HCEC 1CT (cell line): ENCODE results near the gene ASTN2.

ENCODE experiments used
- DNase-seq: peaks from one replicate; pipeline ENCODE4 v3.0.0-alpha.2; 2017

ASTN2 gene

GRCh38 chr9:117156144-117156688 lies 258.6 kb downstream of the ASTN2 start:
- no peak for DNase-seq

GRCh38 chr9:117153021-117153420 lies 261.8 kb downstream of the ASTN2 start:
- DNase-seq = no peak

GRCh38 chr9:117151716-117152115 lies 263.1 kb downstream of the ASTN2 start:
- no peak for DNase-seq

GRCh38 chr9:117149996-117150395 lies 264.9 kb downstream of the ASTN2 start:
- no peak for DNase-seq

DNA sequence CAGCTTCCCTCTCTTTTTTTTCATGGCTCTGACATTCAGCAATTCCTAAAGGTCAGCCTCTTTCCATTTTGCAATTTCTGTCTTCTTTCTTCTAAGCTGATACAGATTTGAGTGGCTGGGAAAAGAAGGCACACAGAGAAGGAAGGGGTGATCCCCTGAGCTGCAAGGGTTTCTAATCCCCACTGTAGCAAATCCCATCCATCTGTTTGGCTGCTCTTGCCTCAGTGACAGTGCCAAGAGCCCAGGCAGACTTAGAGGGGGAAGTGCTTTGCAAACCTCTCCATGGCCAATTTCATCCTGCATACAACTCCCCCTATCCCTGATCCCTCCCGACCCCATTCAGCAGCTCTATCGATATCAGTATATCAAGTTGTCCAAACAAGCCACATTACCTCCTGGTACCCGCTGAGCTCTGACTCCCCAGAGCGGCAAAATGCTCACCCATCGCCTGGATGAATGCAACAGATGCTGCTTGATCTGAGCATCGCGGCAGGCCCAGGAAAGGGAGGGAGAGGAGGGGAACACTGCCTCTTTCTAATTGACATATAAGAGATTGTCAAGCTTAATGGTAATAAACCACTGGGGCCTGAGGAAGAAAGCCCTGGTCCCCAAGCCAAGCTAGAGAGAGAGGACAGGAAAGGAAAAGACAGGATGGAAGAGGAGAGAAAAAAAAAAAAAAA lies 268.9 kb downstream of the ASTN2 start:
- no peak for DNase-seq

- DNase-seq = no peak
Measured at GRCh38 chr9:117145081-117145480, 269.8 kb downstream of the ASTN2 start.

- DNase-seq = no peak
Measured at GRCh38 chr9:117138231-117138630, 276.6 kb downstream of the ASTN2 start.

GRCh38 chr9:117136461-117136860 lies 278.4 kb downstream of the ASTN2 start:
- DNase-seq = no peak

DNA sequence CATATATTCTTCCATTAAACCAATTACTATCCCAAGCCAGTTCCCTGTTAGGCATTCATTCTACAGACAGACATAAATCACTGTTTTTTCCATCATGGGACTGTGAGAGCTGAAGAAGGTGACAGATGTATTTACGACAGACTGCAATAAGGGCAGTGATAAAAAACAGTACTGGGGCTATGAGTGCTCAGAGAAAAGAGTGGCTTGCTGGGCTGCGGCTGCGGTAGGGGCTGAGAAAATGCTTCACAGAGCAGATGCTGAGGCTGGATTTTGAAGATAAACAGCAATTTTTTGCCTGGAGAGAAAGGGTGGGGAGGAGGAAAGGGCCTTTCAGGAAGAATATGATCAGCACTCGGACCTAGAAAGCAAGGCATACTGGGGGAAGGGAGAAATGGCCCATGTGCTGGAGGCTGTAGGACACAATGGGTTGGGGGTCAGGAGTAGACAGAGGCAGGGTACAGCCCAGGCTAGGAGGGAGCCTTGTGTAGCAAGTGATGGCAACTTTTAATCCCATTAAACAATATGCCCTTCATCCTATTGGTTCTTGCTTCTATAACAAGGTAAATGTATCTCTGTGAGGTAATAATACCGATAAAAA lies 279.3 kb downstream of the ASTN2 start:
- no peak for DNase-seq

GRCh38 chr9:117134826-117135500 lies 279.9 kb downstream of the ASTN2 start:
- no peak for DNase-seq

DNA sequence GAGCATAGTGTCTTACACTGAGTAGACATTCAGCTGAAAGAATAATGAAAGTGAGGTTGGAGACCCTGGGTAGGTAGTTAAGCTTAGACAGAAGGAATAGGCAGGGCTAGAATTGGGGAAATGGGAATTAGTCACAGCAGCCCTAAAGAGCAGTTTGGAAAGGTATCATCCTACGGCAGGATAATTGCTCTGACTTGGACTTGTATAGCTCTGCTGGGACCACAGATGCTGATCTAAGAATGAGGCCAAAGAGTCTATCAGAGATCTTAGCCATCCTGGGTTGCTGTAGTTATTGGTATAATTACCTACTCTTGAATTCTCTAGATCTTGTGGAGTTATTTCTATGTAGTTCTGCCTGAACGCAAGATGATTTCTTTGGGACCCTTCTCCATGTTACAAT lies 288.0 kb downstream of the ASTN2 start:
- no peak for DNase-seq

DNA sequence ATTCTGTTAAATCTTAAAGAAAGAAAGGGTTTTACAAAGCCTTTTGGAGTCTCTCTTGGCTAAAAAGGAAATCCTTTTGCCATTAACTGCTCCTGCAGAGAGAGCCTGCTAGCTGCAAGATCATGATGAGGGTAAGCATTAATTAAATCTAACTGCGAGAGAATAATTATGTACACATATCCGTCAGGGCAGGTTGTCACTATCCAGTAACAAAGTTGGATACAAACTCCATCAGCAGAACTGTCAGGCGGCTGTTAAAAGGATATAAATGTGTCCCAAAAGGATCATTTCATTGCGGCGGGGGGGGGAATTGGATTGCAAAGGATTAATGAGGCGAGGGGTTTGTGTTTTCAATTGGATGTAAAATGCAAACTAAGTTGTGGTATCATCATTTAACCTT lies 289.3 kb downstream of the ASTN2 start:
- DNase-seq = no peak

DNA sequence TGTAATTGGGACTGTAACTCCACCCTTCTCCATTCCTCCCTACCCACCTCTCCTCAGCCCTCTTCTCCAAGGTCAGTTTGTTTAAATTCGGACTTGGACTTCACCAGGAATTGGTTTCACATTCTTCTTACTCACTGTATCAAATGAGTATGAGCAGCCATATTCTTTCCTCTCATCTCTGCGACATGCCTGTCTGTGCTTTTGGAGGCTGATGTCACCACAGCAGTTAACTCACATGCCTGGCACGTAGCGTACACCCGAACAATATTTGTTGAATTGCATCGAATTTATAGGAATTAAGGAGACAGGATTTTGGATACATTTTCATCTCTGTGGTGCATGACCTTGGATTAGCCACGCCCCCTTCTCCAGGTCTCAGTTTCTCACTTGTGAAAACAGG lies 291.1 kb downstream of the ASTN2 start:
- no peak for DNase-seq

- no peak for DNase-seq
Measured at GRCh38 chr9:117122953-117123352, 291.9 kb downstream of the ASTN2 start.

- no peak for DNase-seq
Measured at GRCh38 chr9:117122102-117122501, 292.8 kb downstream of the ASTN2 start.

DNA sequence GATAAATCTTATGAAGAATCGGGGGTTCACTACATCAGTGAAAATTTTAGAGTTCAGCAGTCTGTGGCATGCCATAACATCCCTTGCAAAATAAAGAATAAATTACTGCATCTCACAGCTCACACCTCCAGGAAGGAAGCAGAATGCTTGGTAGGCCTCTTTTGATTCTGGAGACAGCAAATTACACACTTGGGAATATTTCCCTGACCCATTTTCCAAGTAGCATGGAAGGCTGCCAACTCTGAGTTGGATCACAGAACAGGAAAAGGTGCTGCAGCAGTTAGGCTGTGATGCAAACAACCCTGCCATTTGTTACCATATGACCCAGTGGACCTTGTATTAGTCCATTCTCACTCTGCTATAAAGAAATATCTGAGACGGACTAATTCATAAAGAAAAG lies 293.5 kb downstream of the ASTN2 start:
- no peak for DNase-seq

GRCh38 chr9:117120061-117120460 lies 294.8 kb downstream of the ASTN2 start:
- DNase-seq = no peak

DNA sequence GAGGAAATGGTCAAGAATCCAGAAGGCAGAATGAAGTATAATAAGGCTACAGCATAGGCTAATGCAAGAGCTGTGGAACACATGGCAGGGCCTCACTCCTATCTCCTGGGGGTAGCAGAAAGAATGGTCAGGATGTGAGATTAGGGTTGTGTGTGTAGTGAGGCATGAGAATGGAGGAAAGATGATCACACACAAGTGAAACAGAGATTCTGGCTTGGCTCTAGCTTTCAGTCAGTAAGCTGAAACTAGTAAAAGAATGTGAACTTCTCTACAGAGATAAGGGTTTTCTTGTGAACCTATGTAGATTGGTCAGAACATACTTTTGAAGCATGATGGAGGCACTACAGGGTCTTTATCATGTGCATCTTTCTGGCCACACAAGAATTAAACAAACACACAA lies 298.8 kb downstream of the ASTN2 start:
- DNase-seq = no peak

DNA sequence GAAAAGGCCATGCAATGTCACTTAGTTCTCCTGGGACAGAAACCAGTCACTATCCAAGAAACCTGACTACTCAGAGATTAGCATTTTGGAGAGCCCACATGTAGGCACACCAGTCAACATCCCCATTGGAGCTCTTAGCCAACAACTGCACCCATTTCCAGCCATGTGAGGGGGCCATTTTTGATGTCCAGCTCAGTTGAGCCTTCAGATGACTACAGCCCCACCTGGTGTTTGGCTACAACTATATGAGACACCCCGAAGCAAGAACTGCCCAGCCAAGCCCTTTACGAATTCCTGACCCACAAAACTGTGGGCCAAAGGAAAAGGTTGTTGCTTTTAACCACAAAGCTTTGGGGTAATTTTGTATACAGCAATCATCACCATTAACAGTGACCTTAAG lies 300.1 kb downstream of the ASTN2 start:
- no peak for DNase-seq

DNA sequence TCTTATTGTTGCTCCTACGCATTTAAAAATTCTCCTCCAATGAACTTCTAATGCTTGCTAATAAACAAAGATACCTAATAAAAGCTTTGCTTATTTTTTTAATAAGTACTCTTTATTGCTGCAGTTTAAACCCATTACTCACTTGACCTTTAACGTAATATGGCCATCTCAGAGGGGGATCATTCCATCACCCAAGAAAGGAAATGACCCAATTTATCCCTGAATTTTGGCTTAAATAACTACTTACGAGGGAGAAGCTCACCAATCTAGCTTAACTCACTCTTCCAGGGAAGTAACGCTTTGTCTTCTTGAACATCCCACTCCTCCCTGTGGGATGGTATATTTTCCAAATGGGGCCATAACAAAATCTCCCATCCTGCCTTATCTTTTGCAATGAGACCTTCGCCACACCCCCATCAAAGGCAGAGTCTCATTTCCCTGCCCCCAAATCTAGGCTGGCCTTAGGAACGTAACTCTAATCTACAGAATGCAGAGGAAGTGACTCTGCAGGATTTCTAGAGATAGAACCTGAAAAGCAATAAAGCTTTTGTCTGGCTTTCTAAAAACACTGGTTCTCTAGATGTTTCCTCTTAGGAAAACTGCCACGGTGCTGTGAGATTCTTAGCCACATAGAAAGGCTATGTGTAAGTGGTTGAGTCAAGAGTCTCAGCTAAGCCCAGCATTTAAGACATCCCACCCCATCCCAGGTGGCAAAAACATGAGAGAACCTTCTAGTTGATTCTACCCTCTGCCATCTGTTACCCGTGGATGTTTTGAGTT lies 310.0 kb downstream of the ASTN2 start:
- no peak for DNase-seq

DNA sequence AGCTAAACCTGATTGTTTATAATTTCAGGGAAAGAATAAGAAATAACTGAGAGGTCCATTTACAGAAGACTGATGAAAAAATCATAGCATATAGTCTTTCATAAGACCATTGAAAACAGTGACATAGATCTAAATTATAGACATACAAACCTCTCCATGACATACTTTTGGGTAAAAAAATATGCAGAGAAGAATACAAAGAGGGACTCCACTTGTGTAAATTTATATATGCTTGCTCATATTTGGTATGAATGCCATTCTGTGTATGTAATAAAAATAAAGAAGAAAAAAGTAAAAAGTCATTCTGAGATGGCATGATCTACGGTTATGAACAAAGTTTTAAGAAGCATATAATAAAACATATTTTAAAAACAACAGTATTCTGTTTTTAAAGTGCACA lies 310.7 kb downstream of the ASTN2 start:
- no peak for DNase-seq

- no peak for DNase-seq
Measured at GRCh38 chr9:117103438-117104110, 311.3 kb downstream of the ASTN2 start.

GRCh38 chr9:117101008-117101407 lies 313.8 kb downstream of the ASTN2 start:
- DNase-seq = no peak
